Activated CD4-positive, alpha-beta T cell treated with anti-CD3 and anti-CD28 coated beads, Interleukin-2, amount 50 U/mL, for 4 hours (primary cell): ENCODE results near the gene NOLC1.
"Not testable (repeated sequence)": the region's sequence is repeated elsewhere in the genome, so short reads cannot be mapped to it uniquely, and the experiment has no call there.

Experiments used
- DNase-seq, 2 experiments: peaks; one replicate each; pipeline ENCODE4 v3.0.0-alpha.2; 2020

The NOLC1 gene

DNA sequence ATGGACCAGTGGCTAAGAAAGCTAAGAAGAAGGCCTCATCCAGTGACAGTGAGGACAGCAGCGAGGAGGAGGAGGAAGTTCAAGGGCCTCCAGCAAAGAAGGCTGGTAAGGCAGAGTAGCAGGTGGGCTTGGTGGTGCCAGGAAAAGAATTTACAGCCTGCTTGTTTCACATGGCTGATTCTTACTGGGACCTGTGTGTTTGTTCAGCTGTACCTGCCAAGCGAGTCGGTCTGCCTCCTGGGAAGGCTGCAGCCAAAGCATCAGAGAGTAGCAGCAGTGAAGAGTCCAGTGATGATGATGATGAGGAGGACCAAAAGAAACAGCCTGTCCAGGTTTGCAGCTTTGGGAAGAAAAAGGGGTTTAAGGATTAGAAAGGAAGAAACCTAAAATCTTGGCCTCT, 5.0 kb downstream of the NOLC1 start:
- no peak for DNase-seq

DNA sequence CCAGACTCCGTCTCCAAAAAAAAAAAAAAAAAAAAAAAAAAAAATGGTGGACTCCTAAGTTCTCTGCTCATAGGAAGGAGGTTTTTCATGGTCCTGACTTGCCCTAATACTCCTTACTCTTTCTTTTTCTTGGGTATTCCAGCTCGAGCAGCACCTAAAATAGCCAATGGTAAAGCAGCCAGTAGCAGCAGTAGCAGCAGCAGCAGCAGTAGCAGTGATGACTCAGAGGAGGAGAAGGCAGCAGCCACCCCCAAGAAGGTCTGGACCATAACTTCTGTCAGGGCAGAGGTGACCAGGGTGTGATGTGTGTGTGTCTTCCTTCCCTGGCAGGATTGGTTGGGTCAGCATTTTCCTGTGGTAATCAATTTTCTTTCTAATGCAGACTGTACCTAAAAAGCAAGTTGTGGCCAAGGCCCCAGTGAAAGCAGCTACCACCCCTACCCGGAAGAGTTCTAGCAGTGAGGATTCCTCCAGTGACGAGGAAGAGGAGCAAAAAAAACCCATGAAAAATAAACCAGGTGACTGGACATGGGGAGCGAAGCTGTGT, 6.9 kb downstream of the NOLC1 start:
- no peak for DNase-seq

DNA sequence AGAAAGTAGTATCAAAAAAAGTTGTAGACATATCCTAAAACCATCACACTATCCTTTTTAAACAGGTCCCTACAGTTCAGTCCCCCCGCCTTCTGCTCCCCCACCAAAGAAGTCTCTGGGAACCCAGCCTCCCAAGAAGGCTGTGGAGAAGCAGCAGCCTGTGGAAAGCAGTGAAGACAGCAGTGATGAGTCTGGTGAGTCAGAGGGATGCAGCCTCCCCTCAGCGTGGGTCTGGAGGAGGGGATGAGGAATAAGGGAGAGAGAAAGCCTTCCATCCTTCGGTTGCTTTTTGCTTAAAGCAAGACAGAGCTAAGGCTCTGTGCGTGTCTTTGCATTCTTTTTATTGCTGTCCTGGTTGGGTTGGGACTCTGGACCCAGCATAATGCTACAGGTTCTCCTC, 7.6 kb downstream of the NOLC1 start:
- DNase-seq = no peak

DNA sequence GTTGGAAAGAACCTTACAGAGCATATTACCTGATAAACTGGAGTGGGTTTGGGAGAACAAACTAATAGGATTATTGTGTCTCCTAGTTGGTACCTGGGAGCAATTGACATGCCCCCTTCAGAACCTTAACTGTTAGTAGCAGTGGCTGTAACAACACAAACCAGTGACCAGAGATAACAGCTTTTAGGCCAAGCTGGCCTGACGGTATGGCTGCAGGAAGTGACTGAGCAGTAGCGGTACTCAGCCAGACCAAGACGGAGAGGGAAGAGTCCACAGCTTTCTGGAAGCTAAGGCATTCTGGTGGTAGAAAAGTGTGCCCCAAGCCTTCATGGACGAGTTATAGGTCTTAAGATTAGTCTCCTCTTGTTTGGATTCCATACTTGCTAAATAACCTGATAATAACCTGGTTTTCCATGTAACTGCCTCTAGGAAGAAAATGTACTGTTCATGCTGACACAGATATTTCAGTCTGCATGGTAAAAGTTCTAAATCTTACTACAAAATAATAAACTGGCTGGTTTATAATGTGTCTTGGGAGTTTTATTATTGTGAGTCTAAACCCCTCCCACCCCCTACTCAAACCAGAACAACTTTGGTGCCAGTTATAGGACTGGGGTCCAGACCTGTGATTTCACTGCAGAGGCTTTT, 11.3 kb downstream of the NOLC1 start:
- DNase-seq = no peak

DNA sequence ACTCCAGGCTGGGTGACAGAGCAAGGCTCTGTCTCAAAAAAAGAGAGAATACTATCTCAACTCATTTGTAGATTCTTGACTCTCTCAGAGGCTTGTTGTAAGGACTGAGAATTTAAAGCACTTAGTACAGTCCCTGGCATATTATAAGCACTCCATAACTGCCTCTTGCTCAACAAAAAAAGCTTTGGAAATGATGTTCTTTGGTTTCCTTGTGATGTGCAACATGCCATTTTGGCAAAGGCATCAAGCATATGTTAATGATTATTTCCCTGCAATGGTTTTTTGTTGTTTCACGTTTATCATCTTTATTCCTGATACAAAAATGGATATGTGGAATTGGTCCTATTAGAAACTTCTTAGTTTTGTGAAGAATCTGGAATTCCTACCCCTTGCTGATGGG, 15.7 kb downstream of the NOLC1 start:
- DNase-seq = no peak

DNA sequence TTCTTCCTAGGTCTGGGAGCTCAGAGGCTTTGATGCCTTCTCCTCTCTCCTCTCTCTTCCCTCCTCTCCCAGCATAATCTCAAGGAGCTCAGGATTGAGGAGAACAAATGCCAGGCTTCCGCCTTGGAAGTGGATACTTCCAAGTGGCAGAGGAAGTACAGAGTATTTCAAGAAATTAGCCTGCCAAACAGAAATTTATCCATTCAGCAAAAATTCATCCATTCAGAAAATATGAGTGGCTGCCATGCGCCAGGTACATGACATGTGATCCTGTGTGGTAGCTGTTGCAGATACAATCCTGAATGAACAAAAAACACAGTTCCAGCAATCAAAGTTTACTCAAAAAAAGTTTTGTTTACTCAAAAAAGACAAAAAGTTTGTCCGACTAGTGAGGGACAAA, 18.4 kb downstream of the NOLC1 start:
- DNase-seq = no peak

DNA sequence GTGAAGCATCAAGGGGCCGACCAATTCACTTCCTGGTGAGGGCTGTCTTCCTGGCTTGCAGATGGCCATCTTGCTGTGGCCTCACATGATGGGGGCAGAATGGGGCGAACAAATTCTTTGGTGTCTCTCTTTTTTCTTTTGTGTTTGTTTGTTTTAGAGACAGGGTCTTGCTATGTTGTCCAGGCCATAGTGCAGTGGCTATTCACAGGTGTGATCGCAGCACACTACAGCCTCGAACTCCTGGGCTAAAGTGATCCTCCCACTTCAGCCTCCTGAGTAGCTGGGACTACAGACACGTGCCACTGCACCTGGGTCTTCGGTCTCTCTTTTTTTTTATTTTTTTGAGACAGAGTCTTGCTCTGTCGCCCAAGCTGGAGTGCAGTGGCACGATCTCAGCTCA, 20.1 kb downstream of the NOLC1 start:
- DNase-seq = no peak

DNA sequence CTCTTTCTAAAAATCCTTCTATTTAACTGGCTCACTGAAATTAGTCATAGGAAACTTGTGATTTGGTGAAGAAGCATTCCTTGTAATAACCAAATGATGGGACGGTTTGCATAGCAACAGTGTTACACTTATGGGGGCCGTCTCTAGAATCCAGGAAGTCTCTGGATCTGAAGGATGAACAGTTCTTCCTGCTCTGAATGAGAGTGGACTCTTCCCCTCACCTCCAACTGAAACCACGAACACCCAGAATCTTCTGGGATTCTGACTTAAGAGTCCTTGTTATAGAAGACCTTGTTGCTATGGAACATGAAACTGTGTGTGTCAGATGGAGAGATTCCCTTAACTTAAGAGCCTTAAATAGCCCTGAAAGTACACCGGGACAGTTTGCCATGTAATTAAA, 23.2 kb downstream of the NOLC1 start:
- no peak for DNase-seq

DNA sequence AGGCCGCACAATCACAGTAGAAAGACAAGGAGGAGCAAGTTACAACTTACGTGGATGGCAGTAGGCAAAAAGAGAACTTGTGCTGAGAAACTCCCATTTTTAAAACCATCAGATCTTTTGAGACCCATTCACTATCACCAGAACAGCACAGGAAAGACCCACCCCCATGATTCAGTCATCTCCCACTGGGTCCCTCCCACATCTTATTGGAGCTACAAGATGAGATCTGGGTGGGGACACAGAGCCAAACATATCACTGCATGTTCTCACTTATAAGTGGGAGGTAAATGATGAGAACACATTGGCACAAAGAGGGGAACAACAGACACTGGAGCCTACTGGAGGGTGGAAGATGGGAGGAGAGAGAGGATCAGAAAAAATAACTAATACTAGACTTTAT, 32.4 kb downstream of the NOLC1 start:
- DNase-seq = no peak

DNA sequence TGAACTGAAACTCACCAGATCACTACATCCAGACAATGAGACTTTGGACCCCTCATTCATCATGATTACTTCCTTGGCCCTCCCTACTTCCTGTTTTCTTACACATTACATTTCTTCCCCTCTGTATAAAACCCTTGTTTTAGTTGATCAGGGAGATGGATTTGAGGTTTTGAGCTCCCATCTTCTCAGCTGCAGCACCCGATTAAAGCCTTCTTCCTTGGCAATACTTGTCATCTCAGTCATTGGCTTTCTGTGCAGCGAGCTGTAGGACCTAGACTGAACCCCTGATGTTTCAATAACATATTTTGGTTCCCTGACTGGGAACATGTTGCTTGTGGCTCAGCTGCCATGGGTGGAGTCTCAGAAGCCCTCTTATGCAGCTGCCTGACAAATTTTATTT, 33.1 kb downstream of the NOLC1 start:
- no peak for DNase-seq

DNA sequence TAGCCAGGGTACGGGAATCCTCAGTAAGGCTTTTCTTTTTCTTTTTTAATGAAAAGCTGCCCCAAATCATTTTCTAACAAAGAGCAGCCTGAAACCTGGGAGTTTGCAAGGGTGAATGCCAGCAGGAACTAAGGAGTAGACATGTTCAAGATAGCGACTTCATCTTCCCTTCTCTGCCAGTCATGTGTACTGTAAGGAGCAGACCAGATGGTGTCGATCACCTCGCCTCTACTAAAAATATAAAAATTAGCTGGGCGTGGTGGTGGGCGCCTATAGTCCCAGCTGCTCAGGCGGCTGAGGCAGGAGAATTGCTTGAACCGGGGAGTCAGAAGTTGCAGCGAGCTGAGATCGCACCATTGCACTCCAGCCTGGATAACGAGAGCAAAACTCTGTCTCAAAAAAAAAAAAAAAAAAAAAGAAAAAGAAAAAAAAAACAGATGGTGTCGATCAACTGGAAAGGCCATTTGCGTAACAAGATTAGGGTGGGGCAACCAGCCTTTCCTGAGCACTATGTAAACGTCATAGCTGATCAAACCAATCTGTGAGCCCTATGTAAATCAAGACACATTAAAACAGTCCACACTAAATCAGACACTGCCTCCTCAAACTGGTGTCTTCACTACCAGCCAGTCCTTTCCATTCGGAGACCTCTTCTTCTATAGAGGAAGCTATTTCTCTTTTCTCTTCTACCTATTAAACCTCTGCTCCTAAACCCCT, 33.8 kb downstream of the NOLC1 start:
- no peak for DNase-seq

DNA sequence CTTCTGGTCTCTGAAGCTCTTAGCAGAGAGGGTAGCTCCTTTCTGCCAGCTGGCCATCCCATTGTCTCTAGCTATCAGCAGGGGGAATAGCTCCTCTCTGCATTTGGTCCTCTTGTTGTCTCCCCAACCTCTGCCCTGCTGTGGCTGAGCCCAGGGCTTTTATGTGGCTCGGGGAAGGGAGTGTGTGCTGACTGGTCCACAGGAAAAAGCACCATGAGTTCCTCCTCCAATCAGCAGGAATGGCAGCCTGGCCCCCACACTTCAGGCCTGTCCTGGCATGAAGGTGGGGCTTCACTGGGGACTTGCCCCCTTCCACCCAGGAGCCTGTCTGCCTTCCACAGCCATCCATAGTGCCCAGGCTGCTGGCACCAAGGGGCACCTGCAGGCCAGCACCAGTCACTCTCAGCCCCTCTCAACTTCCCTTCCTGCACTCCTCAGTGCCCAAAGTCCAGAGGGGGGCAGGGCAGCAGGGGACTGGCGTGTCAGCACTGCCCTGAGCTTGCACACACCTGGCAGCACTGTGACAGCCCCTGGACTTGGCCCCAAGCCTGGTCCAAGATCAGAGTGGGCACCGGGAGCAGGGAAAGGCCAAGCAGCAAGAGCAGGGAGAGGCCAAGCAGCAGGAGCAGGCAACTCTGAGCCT, 36.2 kb downstream of the NOLC1 start:
- no peak for DNase-seq

DNA sequence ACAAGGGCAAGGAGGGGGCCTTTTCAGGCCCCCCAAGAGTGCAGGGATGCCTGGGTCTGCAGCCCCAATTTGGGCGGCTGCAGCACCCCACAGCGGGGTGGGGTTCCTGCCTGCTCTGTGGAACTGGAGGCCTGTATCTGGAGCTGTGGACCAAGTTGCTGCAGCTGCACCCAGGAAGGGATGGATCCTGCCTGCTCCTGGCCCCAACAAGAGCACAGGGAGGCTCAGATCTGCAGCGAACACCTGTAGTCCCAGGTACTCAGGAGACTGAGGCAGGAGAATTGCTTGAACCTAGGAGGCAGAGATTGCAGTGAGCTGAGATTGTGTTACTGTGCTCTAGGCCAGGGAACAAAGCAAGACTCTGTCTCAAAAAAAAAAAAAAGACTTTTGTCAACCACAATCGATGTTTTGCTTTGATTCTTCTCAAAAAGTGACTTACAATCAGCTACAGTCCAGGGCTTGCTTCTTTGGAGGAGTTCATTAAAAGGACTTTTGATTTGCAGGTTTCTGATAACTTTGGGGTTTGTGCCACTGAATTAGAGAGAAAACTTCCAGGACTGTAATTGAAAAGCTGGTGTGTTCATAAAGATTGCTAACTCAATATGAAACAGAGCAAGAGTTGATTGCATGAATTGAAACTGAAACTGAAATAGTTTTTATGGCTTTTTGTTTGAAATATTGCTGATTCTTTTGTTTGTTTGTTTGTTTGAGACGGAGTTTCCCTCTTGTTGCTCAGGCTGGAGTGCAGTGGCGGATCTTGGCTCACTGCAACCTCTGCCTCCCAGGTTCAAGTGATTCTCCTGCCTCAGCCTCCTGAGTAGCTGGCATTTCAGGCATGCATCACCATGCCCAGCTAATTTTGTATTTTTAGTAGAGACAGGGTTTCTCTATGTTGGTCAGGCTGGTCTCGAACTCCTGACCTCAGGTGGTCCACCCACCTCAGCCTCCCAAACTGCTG, 37.0 kb downstream of the NOLC1 start:
- not testable (repeated sequence) for DNase-seq

DNA sequence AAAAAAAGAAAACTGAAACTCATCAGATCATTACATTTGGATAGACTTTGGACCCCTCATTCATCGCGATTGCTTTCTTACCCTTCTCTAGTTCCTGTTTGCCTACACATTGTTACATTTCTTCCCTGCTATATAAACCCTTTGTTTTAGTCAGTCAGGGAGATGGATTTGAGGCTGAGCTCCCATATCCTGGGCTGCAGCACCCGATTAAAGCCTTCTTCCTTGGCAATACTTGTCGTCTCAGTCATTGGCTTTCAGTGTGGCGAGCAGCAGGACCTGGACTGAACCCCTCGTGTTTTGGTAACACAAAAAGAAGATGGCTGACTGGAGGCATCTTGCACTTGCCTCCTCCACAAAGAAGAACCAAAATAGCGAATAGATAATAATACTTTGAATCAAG, 39.8 kb downstream of the NOLC1 start:
- no peak for DNase-seq

DNA sequence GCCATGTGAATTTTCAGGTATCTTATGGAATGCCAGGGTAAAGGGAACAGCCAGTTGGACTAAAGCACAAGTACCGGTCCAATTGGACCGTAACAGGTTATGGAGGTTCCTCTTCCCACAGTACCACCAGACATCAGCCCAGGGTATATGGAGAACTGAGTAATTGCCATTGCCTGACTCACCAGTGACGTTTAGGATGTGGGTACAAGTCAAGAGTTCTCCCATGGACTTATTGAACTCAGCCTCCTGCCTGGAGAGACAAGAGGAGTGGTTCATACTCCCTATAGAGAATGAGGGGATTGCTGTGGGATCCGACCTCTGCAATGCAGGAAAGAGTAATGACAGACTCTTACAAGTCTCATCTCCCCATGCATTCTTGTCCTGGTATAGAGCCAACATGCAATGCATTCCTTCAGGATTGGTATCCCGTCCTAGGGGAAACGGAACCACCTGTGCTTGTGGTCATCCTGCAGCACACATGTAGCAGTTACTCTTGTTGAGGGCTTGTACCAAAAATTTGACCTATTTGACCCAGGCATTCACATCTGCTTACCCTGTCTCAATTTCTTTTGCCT, 43.2 kb downstream of the NOLC1 start:
- DNase-seq = no peak

DNA sequence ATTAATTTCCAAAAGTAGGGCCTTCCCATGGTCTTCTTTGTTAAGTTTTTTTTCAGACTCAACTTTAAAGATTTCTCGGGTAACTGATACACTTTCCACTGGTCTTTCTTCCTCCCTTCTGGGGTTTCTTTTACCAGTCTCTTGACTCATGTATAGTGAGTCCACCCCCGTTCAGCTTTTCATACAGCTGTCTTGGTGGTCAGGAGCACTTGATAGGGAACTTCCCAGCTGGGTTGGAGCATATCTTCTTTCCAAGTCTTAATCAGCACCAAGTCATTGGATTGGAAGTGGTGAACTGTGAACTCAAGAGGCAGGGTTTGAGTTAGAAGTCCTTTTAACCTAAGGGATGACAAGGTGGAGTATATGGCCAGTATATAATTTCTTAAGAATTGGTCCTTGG, 44.7 kb downstream of the NOLC1 start:
- no peak for DNase-seq

DNA sequence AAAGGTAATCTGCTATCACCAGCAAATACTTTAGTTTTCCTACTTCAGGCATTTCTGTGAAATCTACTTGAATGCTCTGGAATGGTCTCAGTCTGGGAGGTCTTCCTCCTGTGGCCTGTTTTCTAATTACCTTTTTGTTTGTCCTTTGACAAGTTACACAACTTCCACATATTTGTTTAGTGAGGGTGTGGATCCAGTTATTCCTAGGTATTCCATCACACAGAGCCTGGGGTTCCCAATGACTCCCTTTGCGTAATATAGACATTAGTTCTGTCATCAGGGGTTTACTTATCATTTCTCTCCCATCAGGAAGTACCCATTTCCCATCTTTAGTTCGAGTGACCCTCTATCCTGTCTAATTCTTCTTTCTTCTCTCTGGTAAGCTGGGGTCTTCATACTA, 45.8 kb downstream of the NOLC1 start:
- no peak for DNase-seq

DNA sequence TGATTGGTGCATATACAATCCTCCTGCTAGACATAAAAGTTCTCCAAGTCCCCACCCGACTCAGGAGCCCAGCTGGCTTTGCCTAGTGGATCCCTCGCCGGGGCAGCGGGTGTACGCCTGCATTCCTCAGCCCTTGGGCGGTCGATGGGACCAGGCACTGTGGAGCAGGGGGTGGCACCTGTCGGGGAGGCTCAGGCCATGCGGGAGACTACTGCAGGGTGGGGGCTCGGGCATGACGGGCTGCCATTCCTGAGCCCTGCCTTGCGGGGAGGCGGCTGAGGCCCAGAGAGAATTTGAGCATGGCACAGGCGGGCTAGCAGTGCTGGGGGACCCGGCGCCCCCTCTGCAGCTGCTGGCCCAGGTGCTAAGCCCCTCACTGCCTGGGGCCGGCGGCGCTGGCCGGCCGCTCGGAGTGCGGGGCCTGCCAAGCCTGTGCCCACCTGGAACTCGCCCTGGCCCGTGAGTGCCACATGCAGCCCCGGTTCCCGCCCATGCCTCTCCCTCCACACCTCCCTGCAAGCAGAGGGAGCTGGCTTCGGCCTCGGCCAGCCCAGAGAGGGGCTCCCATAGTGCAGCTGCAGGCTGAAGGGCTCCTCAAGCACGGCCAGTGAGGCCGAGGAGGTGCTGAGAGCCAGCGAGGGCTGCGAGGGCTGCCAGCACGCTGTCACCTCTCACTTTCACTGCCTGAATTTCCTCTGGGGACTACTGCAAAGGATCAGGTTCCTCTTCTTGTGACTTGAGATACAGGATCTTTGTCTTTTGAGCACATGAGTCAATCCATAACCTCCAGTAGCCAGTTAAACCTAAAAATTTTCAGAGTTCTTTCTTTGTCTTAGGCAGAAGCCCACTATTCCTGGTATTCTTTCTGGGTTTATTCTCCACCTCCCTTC, 48.8 kb downstream of the NOLC1 start:
- DNase-seq = no peak

DNA sequence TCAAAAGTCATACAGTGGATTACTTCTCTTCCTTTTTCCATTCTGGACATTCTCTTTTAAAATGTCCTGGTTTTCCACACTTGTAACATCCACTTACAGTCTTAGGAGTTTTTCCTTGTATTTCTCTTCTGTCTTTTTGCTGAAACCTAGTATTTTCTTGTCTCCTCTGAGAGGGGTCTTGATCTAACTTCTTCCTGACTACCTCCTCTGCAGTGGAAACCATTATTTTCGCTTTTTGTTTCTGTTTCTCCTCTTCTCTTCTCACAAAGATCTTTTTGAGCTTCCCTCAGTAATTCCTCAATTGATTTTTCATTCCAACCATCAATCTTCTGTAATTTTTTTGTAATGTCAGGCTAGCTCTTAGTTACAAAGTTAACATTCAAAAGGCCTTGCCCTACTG, 50.2 kb downstream of the NOLC1 start:
- no peak for DNase-seq

DNA sequence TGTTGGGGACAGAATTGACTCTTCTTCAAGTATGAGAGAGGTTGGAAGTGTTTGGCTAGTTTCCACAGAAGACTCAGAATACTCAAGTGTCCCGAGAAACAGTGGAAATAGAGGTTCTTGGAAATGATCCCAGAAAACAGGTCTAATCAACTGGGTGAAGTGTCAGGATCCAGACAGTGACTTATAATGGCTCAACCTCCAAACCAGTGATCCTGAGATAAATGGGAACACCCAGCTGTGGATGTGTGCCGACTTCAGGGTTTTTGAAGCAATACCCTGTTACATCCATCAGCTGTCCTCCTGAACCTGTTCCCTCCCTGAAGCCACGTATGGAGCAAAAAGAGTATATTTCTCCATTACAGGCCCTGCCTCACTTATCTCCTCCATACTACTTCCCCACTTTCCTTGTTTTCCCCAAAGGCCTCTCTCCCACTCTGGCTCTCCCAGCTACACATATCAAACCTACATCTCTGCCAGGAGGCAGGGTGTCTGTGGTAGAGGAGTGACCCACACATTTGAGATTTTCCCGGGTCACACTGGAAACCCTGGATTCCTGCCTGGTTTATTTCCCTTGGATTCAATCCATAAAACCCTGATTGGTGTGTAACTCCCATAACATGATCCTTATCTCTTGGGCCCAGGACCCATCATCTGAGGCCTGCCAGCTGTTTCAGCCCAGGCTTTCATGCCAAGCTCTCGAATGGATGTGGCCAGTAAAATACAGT, 56.3 kb downstream of the NOLC1 start:
- DNase-seq = no peak
